ENCODE data around the gene SEMA3A.

The SEMA3A gene

DNA sequence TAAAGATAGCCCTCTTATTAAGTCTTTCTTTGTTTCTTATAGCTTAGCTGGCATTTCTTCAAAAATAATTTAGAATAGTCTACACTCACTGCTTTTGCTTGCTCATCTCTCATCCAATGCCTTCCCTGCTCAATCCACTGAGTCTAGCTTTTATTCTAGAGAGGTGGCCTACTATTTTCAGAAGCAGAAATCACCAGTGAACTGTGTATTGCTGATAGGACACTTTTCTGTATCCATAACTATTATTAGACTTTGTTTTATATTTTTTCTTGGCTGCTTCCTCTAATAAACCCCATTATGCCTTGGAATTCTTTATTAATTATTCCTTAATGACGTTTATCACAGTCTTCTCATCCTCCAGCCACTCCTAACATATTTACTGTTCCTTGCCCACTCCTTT, 206.8 kb downstream of the SEMA3A start:
- Histone ChIP-seq H3K27me3 (ENCODE audit: low read length) (no peaks in the 10 kb centered on the region), H3K36me3 (ENCODE audit: low read length) (no peaks in the 10 kb centered on the region), H3K4me3 (ENCODE audit: insufficient read depth, low read length, poor library complexity, severe bottlenecking) (no peak overlapping the region), H2AFZ (ENCODE audit: low read depth, low read length, severe bottlenecking) (no peak overlapping the region), H3K79me2 (ENCODE audit: insufficient read depth, low read length) (no peaks in the 10 kb centered on the region), H3K27ac (ENCODE audit: low read depth, low read length) (no peak overlapping the region), H3K9me2 (replicated peaks; ENCODE audit: insufficient read depth, low read length) (no peaks in the 10 kb centered on the region), H3K9me3 (ENCODE audit: insufficient read depth, low read length) (no peaks in the 10 kb centered on the region), H3K9ac (ENCODE audit: low read length) (no peak overlapping the region), H3F3A (ENCODE audit: insufficient read depth) (no peaks in the 10 kb centered on the region), H4K20me1 (ENCODE audit: low read depth, low read length) (no peaks in the 10 kb centered on the region), H3K4me2 (ENCODE audit: low read depth, low read length, poor library complexity, severe bottlenecking) (no peak overlapping the region)
- TF ChIP-seq EZH2phosphoT487 (conservative IDR thresholded peaks at IDR 0.05; ENCODE audit: low read length): no peak
- TF ChIP-seq, protein P1, sequence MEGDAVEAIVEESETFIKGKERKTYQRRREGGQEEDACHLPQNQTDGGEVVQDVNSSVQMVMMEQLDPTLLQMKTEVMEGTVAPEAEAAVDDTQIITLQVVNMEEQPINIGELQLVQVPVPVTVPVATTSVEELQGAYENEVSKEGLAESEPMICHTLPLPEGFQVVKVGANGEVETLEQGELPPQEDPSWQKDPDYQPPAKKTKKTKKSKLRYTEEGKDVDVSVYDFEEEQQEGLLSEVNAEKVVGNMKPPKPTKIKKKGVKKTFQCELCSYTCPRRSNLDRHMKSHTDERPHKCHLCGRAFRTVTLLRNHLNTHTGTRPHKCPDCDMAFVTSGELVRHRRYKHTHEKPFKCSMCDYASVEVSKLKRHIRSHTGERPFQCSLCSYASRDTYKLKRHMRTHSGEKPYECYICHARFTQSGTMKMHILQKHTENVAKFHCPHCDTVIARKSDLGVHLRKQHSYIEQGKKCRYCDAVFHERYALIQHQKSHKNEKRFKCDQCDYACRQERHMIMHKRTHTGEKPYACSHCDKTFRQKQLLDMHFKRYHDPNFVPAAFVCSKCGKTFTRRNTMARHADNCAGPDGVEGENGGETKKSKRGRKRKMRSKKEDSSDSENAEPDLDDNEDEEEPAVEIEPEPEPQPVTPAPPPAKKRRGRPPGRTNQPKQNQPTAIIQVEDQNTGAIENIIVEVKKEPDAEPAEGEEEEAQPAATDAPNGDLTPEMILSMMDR (IDR thresholded peaks at IDR 0.05; ENCODE audit: insufficient read depth, low read length, poor library complexity, severe bottlenecking): no peak

DNA sequence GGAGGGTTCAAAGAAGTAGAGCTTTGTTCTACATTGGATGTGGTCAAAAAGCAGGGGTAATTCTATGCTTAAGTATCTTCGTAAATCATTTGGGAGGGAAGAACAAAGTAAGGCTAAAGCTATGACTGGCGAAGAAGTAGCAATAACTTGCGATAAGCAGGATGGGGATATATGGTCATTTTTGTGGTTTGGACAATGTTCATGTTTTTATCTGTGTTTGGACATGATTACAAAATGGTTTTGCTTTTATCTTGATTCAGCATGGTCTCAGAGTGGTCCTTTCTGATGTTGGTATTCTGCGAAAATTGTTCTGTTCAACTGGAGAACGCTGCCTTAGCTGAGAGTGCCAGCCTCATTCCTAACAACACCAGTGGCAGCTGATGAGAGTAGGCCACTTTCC, 208.8 kb downstream of the SEMA3A start:
- Histone ChIP-seq H3F3A (ENCODE audit: insufficient read depth) (no peaks in the 10 kb centered on the region), H3K4me3 (ENCODE audit: insufficient read depth, low read length, poor library complexity, severe bottlenecking) (no peak overlapping the region), H4K20me1 (ENCODE audit: low read depth, low read length) (no peaks in the 10 kb centered on the region), H3K36me3 (ENCODE audit: low read length) (no peaks in the 10 kb centered on the region), H3K9me3 (ENCODE audit: insufficient read depth, low read length) (no peaks in the 10 kb centered on the region), H3K4me2 (ENCODE audit: low read depth, low read length, poor library complexity, severe bottlenecking) (no peak overlapping the region), H2AFZ (ENCODE audit: low read depth, low read length, severe bottlenecking) (no peak overlapping the region), H3K9me2 (replicated peaks; ENCODE audit: insufficient read depth, low read length) (no peaks in the 10 kb centered on the region), H3K27me3 (ENCODE audit: low read length) (no peaks in the 10 kb centered on the region), H3K79me2 (ENCODE audit: insufficient read depth, low read length) (no peaks in the 10 kb centered on the region), H3K9ac (ENCODE audit: low read length) (no peak overlapping the region), H3K27ac (ENCODE audit: low read depth, low read length) (no peak overlapping the region)
- TF ChIP-seq, protein P1 (IDR thresholded peaks at IDR 0.05; ENCODE audit: insufficient read depth, low read length, poor library complexity, severe bottlenecking): no peak
- TF ChIP-seq EZH2phosphoT487 (conservative IDR thresholded peaks at IDR 0.05; ENCODE audit: low read length): no peak

DNA sequence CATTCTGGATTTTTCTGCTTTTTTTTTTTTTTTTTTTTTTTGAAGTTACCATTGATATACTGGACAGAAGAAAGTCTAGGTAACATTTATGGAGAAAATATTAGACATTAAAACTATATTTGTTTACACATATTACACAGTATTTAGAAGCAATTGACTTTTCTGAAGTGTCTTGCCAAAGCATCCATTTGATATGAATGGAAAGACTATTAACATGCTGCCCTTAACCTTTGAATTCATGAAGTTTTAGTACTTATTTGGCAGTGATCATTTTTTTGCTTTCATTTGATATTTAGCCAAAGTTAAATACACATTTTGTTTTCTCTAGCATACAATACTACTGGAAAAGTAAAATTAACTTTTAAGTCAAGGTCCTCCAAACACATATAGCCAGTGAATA, 210.0 kb downstream of the SEMA3A start:
- no peaks in the 10 kb centered on the region for H3K79me2 ChIP-seq (ENCODE audit: insufficient read depth, low read length)

DNA sequence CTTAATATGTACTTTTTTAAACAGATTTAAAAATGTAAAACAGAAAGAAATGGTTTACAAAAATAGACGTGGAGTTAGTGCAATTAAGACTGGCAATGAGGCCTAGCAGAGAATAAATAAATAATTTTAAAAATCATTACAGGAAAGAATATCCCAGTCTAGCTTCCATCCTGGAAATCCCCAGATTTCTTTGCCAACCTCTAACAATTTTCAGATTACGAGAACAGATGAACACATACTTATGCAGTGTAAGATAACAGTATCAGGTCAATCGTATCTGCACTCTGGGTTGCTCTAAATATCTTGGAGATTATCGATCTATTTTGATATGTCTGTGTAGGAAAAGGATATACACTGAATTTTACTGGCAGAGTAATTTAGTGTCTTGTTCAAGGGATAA, 210.5 kb downstream of the SEMA3A start:
- Histone ChIP-seq H3K4me3 (ENCODE audit: insufficient read depth, low read length, poor library complexity, severe bottlenecking) (no peak overlapping the region), H4K20me1 (ENCODE audit: low read depth, low read length) (no peaks in the 10 kb centered on the region), H3K4me2 (ENCODE audit: low read depth, low read length, poor library complexity, severe bottlenecking) (no peak overlapping the region), H3K79me2 (ENCODE audit: insufficient read depth, low read length) (no peaks in the 10 kb centered on the region), H3K9me3 (ENCODE audit: insufficient read depth, low read length) (no peaks in the 10 kb centered on the region), H3K36me3 (ENCODE audit: low read length) (no peaks in the 10 kb centered on the region), H3K9me2 (replicated peaks; ENCODE audit: insufficient read depth, low read length) (no peaks in the 10 kb centered on the region), H3K27me3 (ENCODE audit: low read length) (no peaks in the 10 kb centered on the region), H3F3A (ENCODE audit: insufficient read depth) (no peaks in the 10 kb centered on the region), H3K27ac (ENCODE audit: low read depth, low read length) (no peak overlapping the region), H3K9ac (ENCODE audit: low read length) (no peak overlapping the region), H2AFZ (ENCODE audit: low read depth, low read length, severe bottlenecking) (no peak overlapping the region)
- TF ChIP-seq, protein P1 (IDR thresholded peaks at IDR 0.05; ENCODE audit: insufficient read depth, low read length, poor library complexity, severe bottlenecking): no peak
- no peak for TF ChIP-seq EZH2phosphoT487 (conservative IDR thresholded peaks at IDR 0.05; ENCODE audit: low read length)

More for the DNA sequence above, 210.0 kb downstream of the SEMA3A start:
- Histone ChIP-seq H3K36me3 (ENCODE audit: low read length) (no peaks in the 10 kb centered on the region), H4K20me1 (ENCODE audit: low read depth, low read length) (no peaks in the 10 kb centered on the region), H3K4me2 (ENCODE audit: low read depth, low read length, poor library complexity, severe bottlenecking) (no peak overlapping the region), H3K27me3 (ENCODE audit: low read length) (no peaks in the 10 kb centered on the region), H3K27ac (ENCODE audit: low read depth, low read length) (no peak overlapping the region), H3K9me2 (replicated peaks; ENCODE audit: insufficient read depth, low read length) (no peaks in the 10 kb centered on the region), H3K9me3 (ENCODE audit: insufficient read depth, low read length) (no peaks in the 10 kb centered on the region), H3K9ac (ENCODE audit: low read length) (no peak overlapping the region), H3K4me3 (ENCODE audit: insufficient read depth, low read length, poor library complexity, severe bottlenecking) (no peak overlapping the region), H2AFZ (ENCODE audit: low read depth, low read length, severe bottlenecking) (no peak overlapping the region), H3F3A (ENCODE audit: insufficient read depth) (no peaks in the 10 kb centered on the region)
- TF ChIP-seq EZH2phosphoT487 (conservative IDR thresholded peaks at IDR 0.05; ENCODE audit: low read length): no peak

All from SU-DHL-6 (cell line).